ENCODE measurements around the gene CCDC201.

DNA sequence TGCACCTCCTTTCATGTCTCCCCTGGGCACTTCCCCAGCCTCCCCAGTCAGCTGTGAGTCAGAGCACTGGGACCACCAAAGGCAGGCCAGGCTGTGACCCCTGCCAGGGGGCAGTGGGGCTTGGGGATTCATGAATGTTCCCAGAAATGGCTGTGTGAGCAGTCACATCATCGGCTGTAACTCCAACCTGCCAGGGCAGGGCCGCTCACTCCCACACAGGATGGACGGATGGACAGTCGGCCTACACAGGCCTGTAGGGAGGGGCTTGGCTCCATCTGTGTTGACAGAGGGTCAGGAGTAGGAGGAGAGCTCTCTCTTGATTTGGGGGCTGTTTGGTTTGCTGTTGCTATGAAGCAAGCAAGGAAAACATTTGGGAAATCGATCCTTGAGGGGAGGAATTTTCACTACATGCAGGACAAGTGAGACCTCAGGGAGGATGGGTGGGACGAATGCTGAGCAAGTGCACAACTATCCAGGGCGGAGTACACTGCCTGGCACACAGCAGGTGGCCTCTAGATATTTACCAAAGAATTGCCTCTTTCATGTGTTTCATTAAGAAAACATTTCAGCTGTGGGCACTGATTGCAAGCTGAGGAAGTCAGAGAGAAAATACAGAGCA lies 12.5 kb upstream of the CCDC201 start:
- TF ChIP-seq, protein P1, sequence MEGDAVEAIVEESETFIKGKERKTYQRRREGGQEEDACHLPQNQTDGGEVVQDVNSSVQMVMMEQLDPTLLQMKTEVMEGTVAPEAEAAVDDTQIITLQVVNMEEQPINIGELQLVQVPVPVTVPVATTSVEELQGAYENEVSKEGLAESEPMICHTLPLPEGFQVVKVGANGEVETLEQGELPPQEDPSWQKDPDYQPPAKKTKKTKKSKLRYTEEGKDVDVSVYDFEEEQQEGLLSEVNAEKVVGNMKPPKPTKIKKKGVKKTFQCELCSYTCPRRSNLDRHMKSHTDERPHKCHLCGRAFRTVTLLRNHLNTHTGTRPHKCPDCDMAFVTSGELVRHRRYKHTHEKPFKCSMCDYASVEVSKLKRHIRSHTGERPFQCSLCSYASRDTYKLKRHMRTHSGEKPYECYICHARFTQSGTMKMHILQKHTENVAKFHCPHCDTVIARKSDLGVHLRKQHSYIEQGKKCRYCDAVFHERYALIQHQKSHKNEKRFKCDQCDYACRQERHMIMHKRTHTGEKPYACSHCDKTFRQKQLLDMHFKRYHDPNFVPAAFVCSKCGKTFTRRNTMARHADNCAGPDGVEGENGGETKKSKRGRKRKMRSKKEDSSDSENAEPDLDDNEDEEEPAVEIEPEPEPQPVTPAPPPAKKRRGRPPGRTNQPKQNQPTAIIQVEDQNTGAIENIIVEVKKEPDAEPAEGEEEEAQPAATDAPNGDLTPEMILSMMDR (IDR thresholded peaks at IDR 0.05), result no peak
- TF ChIP-seq EP300 (IDR thresholded peaks at IDR 0.05) (no peak), POLR2A (IDR thresholded peaks at IDR 0.05) (no peak)
